KG1 (cell line): Measurements from ENCODE around the gene TFF1.

Experiments
- DNase-seq: peaks from one replicate; lab custom pipeline; 2025; lab: John Stamatoyannopoulos, UW

TFF1 gene

DNA sequence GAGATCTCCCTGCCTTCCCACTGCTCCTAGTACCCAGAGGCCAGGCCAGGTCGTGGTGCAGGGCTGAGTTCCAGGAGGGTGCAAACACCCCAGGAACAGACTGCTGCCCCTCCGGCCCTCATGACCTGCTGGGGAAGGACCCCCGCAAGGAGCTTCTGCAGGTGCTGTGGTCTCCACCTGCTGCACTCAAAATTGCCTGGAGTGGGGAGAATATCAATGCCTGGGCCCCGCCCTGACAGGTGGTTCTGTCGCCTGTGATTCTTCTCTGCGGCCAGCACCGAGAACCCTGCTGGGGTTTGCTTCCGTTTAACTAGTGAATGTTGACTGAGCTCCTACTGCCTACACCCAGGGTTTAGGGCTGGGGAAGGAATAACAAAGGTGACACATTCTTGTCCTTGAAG is 49.0 kb downstream of the TFF1 start:
- DNase-seq: no peak

DNA sequence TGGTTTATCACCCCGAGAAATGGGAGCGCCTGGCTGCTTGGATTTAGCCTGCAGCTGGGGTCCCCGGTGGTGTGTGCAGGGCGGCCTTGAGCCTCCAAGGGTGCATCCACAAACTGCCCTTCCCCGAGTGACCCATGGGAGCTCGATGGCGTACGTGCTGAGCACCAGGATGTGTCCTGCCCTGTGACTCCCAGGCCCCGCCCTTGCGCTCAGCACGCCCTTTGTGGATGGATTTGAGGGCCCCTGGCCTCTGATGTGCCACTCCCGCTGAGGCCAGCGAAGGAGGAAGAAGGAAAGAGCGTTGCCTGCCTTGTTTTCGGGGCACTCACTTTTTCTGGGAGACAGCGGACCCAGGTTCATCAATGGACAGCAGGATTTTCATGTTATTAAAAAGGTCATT is 49.4 kb downstream of the TFF1 start:
- DNase-seq: no peak

DNA sequence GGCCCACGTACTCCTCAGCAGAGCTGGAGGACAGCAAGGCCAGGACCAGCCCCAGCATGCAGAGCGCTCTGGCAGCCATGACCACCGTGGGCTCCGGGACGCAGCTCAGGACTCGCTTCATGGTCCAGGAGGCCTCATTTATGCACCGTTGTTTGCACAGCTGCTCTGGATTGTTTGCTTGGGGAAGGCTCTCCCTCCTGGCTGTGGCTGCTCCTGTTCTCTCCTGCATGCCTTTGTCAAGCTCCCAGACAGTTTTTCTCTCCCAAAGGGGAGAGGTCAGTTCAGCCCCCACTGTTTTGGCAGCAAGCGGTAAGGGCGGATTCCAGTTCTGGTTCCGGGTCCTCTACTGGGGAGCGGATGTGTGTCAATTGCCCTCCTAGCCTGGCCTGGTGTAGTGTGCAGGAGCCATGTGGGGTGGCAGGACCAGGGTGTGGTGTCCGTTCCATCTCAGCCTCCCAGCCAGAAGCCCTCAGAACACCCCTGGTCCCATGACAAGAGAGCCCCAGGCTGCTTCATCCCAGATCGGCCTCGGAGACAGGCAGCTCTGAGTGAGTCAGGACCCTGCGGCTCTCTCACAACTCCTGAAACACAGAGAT is 50.9 kb downstream of the TFF1 start, which contains the start of gene TFF3:
TFF3 (minus strand) TSS at position 114 of the 596 bp plus-strand sequence; CDS start at position 79, 35 bp downstream.
- DNase-seq: no peak

DNA sequence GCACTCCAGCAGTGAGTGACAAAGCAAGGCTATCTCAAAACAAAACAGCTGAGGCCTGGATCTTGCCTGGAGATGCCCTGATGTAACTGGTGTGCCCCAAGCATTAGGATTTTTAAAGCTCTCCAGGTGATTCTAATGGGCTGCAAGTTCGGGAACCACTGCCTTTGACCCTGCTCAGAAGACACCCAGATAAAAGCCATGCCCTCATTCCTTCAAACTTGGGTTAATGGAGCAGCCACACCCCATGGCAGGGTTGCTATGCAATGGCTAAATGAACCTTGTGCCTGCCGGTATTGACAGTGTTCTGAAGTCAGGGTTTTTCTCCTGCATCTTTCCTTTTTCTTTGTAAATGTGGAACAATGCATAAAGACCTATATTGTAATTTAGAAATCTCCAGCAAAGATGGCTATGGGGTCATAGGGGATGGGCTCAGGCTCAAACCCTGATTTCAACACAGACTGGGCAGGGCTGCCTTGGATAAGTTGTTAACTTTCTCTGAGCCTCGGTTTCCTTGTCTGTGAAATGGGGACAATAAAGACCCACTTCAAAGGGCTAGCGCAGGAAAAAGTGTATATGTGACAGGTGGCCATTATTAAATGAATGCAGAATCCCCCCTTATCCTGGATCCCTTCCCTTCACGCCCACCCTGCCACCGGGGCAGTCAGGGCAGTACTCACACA is 51.6 kb downstream of the TFF1 start:
- no peak for DNase-seq

DNA sequence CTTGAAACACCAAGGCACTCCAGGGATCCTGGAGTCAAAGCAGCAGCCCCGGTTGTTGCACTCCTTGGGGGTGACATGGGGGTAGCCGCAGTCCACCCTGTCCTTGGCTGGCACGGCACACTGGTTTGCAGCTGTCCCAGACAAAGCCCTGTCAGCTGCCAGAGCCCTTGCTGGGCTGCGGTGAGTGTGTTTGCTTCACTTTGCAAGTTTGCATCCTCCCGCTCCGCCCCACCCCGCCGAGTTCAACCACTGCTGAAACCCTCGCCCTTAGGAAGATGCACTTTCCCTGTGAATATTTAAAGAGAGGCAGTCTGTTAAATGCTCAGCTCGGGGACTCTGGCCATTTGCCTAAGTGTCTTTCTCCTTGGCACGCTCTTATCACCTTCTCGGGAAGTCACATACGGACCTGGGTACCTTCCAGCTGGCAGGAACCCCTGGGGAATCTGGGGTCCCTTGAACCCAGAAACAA is 52.8 kb downstream of the TFF1 start:
- DNase-seq: no peak

DNA sequence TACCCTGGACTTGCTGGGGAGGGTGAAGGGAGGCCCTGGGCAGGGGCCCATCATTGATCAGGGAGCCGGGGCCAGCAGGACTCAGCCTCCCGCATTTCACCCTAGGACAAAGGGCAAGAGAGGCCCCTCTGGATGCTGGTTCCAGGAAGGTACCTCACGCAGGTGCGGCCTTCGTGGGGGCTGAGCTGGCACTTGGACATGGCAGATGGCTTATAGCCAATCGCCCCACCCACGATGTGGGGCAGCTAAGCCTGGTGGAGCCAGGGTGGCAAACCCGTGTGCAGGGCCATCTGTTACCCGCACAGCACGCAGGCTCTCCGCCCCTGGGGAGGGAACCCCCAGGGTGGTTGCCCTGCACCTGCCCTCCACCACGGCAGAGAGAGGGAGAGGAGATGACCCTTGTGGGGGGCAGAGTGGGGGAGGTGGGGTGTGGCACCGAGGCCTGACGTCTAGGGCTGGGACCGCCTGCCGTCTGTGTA is 53.7 kb downstream of the TFF1 start:
- no peak for DNase-seq
